Measurements from ENCODE around the gene HIVEP3.

GRCh38 chr1:41936107-41936506 lies 17.4 kb upstream of the HIVEP3 start:
- TF ChIP-seq, protein P1, sequence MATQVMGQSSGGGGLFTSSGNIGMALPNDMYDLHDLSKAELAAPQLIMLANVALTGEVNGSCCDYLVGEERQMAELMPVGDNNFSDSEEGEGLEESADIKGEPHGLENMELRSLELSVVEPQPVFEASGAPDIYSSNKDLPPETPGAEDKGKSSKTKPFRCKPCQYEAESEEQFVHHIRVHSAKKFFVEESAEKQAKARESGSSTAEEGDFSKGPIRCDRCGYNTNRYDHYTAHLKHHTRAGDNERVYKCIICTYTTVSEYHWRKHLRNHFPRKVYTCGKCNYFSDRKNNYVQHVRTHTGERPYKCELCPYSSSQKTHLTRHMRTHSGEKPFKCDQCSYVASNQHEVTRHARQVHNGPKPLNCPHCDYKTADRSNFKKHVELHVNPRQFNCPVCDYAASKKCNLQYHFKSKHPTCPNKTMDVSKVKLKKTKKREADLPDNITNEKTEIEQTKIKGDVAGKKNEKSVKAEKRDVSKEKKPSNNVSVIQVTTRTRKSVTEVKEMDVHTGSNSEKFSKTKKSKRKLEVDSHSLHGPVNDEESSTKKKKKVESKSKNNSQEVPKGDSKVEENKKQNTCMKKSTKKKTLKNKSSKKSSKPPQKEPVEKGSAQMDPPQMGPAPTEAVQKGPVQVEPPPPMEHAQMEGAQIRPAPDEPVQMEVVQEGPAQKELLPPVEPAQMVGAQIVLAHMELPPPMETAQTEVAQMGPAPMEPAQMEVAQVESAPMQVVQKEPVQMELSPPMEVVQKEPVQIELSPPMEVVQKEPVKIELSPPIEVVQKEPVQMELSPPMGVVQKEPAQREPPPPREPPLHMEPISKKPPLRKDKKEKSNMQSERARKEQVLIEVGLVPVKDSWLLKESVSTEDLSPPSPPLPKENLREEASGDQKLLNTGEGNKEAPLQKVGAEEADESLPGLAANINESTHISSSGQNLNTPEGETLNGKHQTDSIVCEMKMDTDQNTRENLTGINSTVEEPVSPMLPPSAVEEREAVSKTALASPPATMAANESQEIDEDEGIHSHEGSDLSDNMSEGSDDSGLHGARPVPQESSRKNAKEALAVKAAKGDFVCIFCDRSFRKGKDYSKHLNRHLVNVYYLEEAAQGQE (IDR thresholded peaks at IDR 0.05; ENCODE audit: insufficient read depth in 1 of 2, low read depth in 2 of 2, low read length in 2 of 2), result no peak
- TF ChIP-seq FOXP2 (optimal IDR thresholded peaks at IDR 0.05; ENCODE audit: borderline replicate concordance, extremely low read depth, extremely low read length, insufficient read depth) (no peak), POLR2AphosphoS5 (IDR thresholded peaks at IDR 0.05; ENCODE audit: low read depth, low read length) (no peak), TAF1 (IDR thresholded peaks at IDR 0.05; ENCODE audit: borderline replicate concordance, insufficient read depth, low read length) (no peak)
